K562 (cell line): ENCODE data around the gene CLEC18B.
"Not testable (repeated sequence)": the region's sequence is repeated elsewhere in the genome, so short reads cannot be mapped to it uniquely, and the experiment has no call there.

Experiments used
- RHOXF2B ChIP-seq: fragments of 250-450 bp; sonication (Bioruptor Pico); conservative IDR thresholded peaks from 2 replicates; pipeline ENCODE4 v1.5.1; 2021
- TF ChIP-seq, protein P1 (sequence below), 3 experiments: IDR thresholded peaks in 2 of 3; conservative IDR thresholded peaks in 1 of 3; 2 replicates each; pipeline ENCODE4 v1.5.1; 2011 to 2012; ENCODE audit warnings: low read length in 3 of 3, mild to moderate bottlenecking in 3 of 3, control low read depth in 2 of 3, improper control_type of control experiment in 1 of 3, inconsistent platforms in 1 of 3, low read depth in 1 of 3, mixed read lengths in 1 of 3, moderate library complexity in 1 of 3; ENCODE audit not compliant: insufficient read depth in 2 of 3

DNA sequence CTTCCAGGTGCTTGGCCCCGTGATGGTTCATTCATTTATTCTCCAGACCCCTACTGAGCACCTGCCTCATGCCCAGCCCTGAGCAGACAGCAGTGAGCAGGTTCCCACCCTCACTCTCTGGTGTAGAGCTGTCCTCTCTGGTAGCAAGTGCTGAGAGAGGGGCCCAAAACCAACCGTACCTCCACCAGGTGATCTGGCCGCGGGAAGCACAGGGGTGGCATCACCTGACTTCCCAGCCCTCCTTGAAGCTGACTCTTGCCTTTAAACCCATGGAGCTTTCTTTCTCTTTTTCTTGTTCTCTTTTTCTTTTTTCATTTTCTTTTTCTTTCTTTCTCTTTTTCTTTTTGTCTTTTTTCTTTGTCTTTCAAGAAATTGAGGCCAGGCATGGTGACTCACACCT, 21.0 kb downstream of the CLEC18B start:
- TF ChIP-seq, protein P1, sequence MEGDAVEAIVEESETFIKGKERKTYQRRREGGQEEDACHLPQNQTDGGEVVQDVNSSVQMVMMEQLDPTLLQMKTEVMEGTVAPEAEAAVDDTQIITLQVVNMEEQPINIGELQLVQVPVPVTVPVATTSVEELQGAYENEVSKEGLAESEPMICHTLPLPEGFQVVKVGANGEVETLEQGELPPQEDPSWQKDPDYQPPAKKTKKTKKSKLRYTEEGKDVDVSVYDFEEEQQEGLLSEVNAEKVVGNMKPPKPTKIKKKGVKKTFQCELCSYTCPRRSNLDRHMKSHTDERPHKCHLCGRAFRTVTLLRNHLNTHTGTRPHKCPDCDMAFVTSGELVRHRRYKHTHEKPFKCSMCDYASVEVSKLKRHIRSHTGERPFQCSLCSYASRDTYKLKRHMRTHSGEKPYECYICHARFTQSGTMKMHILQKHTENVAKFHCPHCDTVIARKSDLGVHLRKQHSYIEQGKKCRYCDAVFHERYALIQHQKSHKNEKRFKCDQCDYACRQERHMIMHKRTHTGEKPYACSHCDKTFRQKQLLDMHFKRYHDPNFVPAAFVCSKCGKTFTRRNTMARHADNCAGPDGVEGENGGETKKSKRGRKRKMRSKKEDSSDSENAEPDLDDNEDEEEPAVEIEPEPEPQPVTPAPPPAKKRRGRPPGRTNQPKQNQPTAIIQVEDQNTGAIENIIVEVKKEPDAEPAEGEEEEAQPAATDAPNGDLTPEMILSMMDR (IDR thresholded peaks at IDR 0.05 in 2 of 3, conservative IDR thresholded peaks at IDR 0.05 in 1 of 3; ENCODE audit: insufficient read depth in 2 of 3, low read depth in 1 of 3, low read length in 3 of 3): not testable (repeated sequence)
- not testable (repeated sequence) for TF ChIP-seq RHOXF2B (CRISPR knock-in tag)
